ENCODE results near the gene TNK1.

Gene TNK1

GRCh38 chr17:7379134-7379533 is 1.8 kb upstream of the TNK1 start:
- H3K27ac ChIP-seq (ENCODE audit: low read length): no peak overlapping the region

GRCh38 chr17:7380321-7380720 is 568 bp upstream of the TNK1 start:
- peak overlapping the region; percentile 47 to 52 for H3K4me3 ChIP-seq (ENCODE audit: low read depth in 1 of 2, low read length in 2 of 2)
- peaks cover 8 to 30% of the 10 kb centered on the region in 2 donors for H3K4me1 ChIP-seq (ENCODE audit: control insufficient read depth in 1 of 2, insufficient read depth in 2 of 2, low read length in 2 of 2)
- no peaks in the 10 kb centered on the region for H3K9me3 ChIP-seq (ENCODE audit: control insufficient read depth in 1 of 2, low read length in 2 of 2)
- no peaks in the 10 kb centered on the region for H3K36me3 ChIP-seq (ENCODE audit: control insufficient read depth in 1 of 2, insufficient read depth in 2 of 2, low read length in 2 of 2)
- no peaks in the 10 kb centered on the region for H3K27me3 ChIP-seq (ENCODE audit: low read depth, low read length)
- no peak overlapping the region for H3K27ac ChIP-seq (ENCODE audit: low read length)

More at GRCh38 chr17:7379134-7379533, 1.8 kb upstream of the TNK1 start:
- no peak overlapping the region for H3K4me3 ChIP-seq (ENCODE audit: low read depth in 1 of 2, low read length in 2 of 2)
- H3K4me1 ChIP-seq (ENCODE audit: control insufficient read depth in 1 of 2, insufficient read depth in 2 of 2, low read length in 2 of 2): peaks cover 8 to 26% of the 10 kb centered on the region in 2 donors
- no peaks in the 10 kb centered on the region for H3K9me3 ChIP-seq (ENCODE audit: control insufficient read depth in 1 of 2, low read length in 2 of 2)
- H3K27me3 ChIP-seq (ENCODE audit: low read depth, low read length): no peaks in the 10 kb centered on the region
- H3K36me3 ChIP-seq (ENCODE audit: control insufficient read depth in 1 of 2, insufficient read depth in 2 of 2, low read length in 2 of 2): no peaks in the 10 kb centered on the region

GRCh38 chr17:7382901-7383300 is 2.0 kb downstream of the TNK1 start:
- no peak overlapping the region for H3K4me3 ChIP-seq (ENCODE audit: low read depth in 1 of 2, low read length in 2 of 2)
- peaks cover 8 to 30% of the 10 kb centered on the region in 2 donors for H3K4me1 ChIP-seq (ENCODE audit: control insufficient read depth in 1 of 2, insufficient read depth in 2 of 2, low read length in 2 of 2)
- H3K27me3 ChIP-seq (ENCODE audit: low read depth, low read length): no peaks in the 10 kb centered on the region
- no peaks in the 10 kb centered on the region for H3K36me3 ChIP-seq (ENCODE audit: control insufficient read depth in 1 of 2, insufficient read depth in 2 of 2, low read length in 2 of 2)
- no peak overlapping the region for H3K27ac ChIP-seq (ENCODE audit: low read length)
- no peaks in the 10 kb centered on the region for H3K9me3 ChIP-seq (ENCODE audit: control insufficient read depth in 1 of 2, low read length in 2 of 2)

GRCh38 chr17:7383371-7383741 is 2.5 kb downstream of the TNK1 start:
- Histone ChIP-seq H3K4me1 (ENCODE audit: control insufficient read depth in 1 of 2, insufficient read depth in 2 of 2, low read length in 2 of 2) (peaks cover 8 to 30% of the 10 kb centered on the region in 2 donors), H3K27ac (ENCODE audit: low read length) (no peak overlapping the region), H3K9me3 (ENCODE audit: control insufficient read depth in 1 of 2, low read length in 2 of 2) (no peaks in the 10 kb centered on the region), H3K36me3 (ENCODE audit: control insufficient read depth in 1 of 2, insufficient read depth in 2 of 2, low read length in 2 of 2) (no peaks in the 10 kb centered on the region), H3K4me3 (ENCODE audit: low read depth in 1 of 2, low read length in 2 of 2) (peak overlapping the region in 1 of 2 donors; percentile 66), H3K27me3 (ENCODE audit: low read depth, low read length) (no peaks in the 10 kb centered on the region)

GRCh38 chr17:7383742-7384488 is 3.0 kb downstream of the TNK1 start:
- Histone ChIP-seq H3K9me3 (ENCODE audit: control insufficient read depth in 1 of 2, low read length in 2 of 2) (no peaks in the 10 kb centered on the region), H3K4me1 (ENCODE audit: control insufficient read depth in 1 of 2, insufficient read depth in 2 of 2, low read length in 2 of 2) (peaks cover 8 to 30% of the 10 kb centered on the region in 2 donors), H3K27me3 (ENCODE audit: low read depth, low read length) (no peaks in the 10 kb centered on the region), H3K27ac (ENCODE audit: low read length) (no peak overlapping the region), H3K36me3 (ENCODE audit: control insufficient read depth in 1 of 2, insufficient read depth in 2 of 2, low read length in 2 of 2) (peaks cover 0 to 4% of the 10 kb centered on the region in 2 donors), H3K4me3 (ENCODE audit: low read depth in 1 of 2, low read length in 2 of 2) (peak overlapping the region; percentile 37 to 66)

GRCh38 chr17:7384489-7385081 is 3.7 kb downstream of the TNK1 start:
- Histone ChIP-seq H3K27ac (ENCODE audit: low read length) (no peak overlapping the region), H3K27me3 (ENCODE audit: low read depth, low read length) (no peaks in the 10 kb centered on the region)

GRCh38 chr17:7388856-7389255 is 8.0 kb downstream of the TNK1 start:
- Histone ChIP-seq H3K4me3 (ENCODE audit: low read depth in 1 of 2, low read length in 2 of 2) (no peak overlapping the region), H3K36me3 (ENCODE audit: control insufficient read depth in 1 of 2, insufficient read depth in 2 of 2, low read length in 2 of 2) (peaks cover 0 to 22% of the 10 kb centered on the region in 2 donors), H3K4me1 (ENCODE audit: control insufficient read depth in 1 of 2, insufficient read depth in 2 of 2, low read length in 2 of 2) (peaks cover 0 to 12% of the 10 kb centered on the region in 2 donors), H3K9me3 (ENCODE audit: control insufficient read depth in 1 of 2, low read length in 2 of 2) (no peaks in the 10 kb centered on the region), H3K27me3 (ENCODE audit: low read depth, low read length) (no peaks in the 10 kb centered on the region), H3K27ac (ENCODE audit: low read length) (no peak overlapping the region)

More at GRCh38 chr17:7384489-7385081, 3.7 kb downstream of the TNK1 start:
- H3K4me3 ChIP-seq (ENCODE audit: low read depth in 1 of 2, low read length in 2 of 2): peak overlapping the region; percentile 37 to 66
- peaks cover 0 to 11% of the 10 kb centered on the region in 2 donors for H3K36me3 ChIP-seq (ENCODE audit: control insufficient read depth in 1 of 2, insufficient read depth in 2 of 2, low read length in 2 of 2)
- H3K4me1 ChIP-seq (ENCODE audit: control insufficient read depth in 1 of 2, insufficient read depth in 2 of 2, low read length in 2 of 2): peaks cover 8 to 30% of the 10 kb centered on the region in 2 donors
- no peaks in the 10 kb centered on the region for H3K9me3 ChIP-seq (ENCODE audit: control insufficient read depth in 1 of 2, low read length in 2 of 2)

- Histone ChIP-seq H3K27me3 (ENCODE audit: low read depth, low read length) (no peaks in the 10 kb centered on the region), H3K4me1 (ENCODE audit: control insufficient read depth in 1 of 2, insufficient read depth in 2 of 2, low read length in 2 of 2) (peaks cover 0 to 10% of the 10 kb centered on the region in 2 donors), H3K9me3 (ENCODE audit: control insufficient read depth in 1 of 2, low read length in 2 of 2) (no peaks in the 10 kb centered on the region), H3K27ac (ENCODE audit: low read length) (no peak overlapping the region), H3K36me3 (ENCODE audit: control insufficient read depth in 1 of 2, insufficient read depth in 2 of 2, low read length in 2 of 2) (peaks cover 0 to 22% of the 10 kb centered on the region in 2 donors), H3K4me3 (ENCODE audit: low read depth in 1 of 2, low read length in 2 of 2) (no peak overlapping the region)
These were observed 9.3 kb downstream of the TNK1 start for GRCh38 chr17:7389924-7390910.

GRCh38 chr17:7391307-7391706 is 10.4 kb downstream of the TNK1 start:
- Histone ChIP-seq H3K4me1 (ENCODE audit: control insufficient read depth in 1 of 2, insufficient read depth in 2 of 2, low read length in 2 of 2) (peaks cover 0 to 11% of the 10 kb centered on the region in 2 donors), H3K36me3 (ENCODE audit: control insufficient read depth in 1 of 2, insufficient read depth in 2 of 2, low read length in 2 of 2) (peaks cover 0 to 22% of the 10 kb centered on the region in 2 donors), H3K4me3 (ENCODE audit: low read depth in 1 of 2, low read length in 2 of 2) (no peak overlapping the region), H3K27me3 (ENCODE audit: low read depth, low read length) (no peaks in the 10 kb centered on the region), H3K27ac (ENCODE audit: low read length) (no peak overlapping the region), H3K9me3 (ENCODE audit: control insufficient read depth in 1 of 2, low read length in 2 of 2) (no peaks in the 10 kb centered on the region)

- Histone ChIP-seq H3K9me3 (ENCODE audit: control insufficient read depth in 1 of 2, low read length in 2 of 2) (no peaks in the 10 kb centered on the region), H3K27ac (ENCODE audit: low read length) (no peak overlapping the region), H3K36me3 (ENCODE audit: control insufficient read depth in 1 of 2, insufficient read depth in 2 of 2, low read length in 2 of 2) (peaks cover 0 to 22% of the 10 kb centered on the region in 2 donors), H3K27me3 (ENCODE audit: low read depth, low read length) (no peaks in the 10 kb centered on the region), H3K4me3 (ENCODE audit: low read depth in 1 of 2, low read length in 2 of 2) (peak overlapping the region; percentile 85 to 87), H3K4me1 (ENCODE audit: control insufficient read depth in 1 of 2, insufficient read depth in 2 of 2, low read length in 2 of 2) (peaks cover 0 to 11% of the 10 kb centered on the region in 2 donors)
These were observed 12.1 kb downstream of the TNK1 start for GRCh38 chr17:7392696-7393612.

Measured in muscle layer of duodenum (tissue), 2 donors.